Measurements from ENCODE around the gene EPS15.

DNA sequence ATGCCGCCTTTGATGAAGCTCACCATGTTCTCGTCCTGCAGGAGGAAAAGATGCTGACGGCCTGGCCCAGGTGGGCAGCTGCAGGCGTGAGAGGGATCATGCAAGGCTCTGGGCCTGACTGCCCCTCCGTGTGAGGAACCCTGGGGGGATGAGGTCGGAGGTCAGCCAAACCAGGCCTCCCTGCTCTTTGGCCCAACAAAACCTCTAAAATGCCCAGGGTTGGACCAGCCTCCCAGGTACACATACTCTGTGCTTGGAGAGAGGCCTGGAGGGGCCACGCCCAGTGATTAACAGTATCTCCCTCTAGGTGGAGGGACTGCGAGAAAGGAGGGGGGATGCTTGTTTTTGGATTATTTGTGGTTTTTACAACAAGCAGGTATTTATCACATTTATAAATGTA lies 209.8 kb downstream of the EPS15 start:
- TF ChIP-seq, protein P1, sequence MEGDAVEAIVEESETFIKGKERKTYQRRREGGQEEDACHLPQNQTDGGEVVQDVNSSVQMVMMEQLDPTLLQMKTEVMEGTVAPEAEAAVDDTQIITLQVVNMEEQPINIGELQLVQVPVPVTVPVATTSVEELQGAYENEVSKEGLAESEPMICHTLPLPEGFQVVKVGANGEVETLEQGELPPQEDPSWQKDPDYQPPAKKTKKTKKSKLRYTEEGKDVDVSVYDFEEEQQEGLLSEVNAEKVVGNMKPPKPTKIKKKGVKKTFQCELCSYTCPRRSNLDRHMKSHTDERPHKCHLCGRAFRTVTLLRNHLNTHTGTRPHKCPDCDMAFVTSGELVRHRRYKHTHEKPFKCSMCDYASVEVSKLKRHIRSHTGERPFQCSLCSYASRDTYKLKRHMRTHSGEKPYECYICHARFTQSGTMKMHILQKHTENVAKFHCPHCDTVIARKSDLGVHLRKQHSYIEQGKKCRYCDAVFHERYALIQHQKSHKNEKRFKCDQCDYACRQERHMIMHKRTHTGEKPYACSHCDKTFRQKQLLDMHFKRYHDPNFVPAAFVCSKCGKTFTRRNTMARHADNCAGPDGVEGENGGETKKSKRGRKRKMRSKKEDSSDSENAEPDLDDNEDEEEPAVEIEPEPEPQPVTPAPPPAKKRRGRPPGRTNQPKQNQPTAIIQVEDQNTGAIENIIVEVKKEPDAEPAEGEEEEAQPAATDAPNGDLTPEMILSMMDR (IDR thresholded peaks at IDR 0.05), result no peak
- TF ChIP-seq POLR2A (IDR thresholded peaks at IDR 0.05; ENCODE audit: low read depth) (no peak), POLR2AphosphoS5 (IDR thresholded peaks at IDR 0.05) (no peak), EP300 (IDR thresholded peaks at IDR 0.05) (no peak)
